ENCODE data around the gene ITM2C. TPM values are rescaled to one million over a fixed set of nuclear protein-coding genes. Genes with fewer than 3 reads are reported as not detected.

ITM2C gene
- total RNA-seq, 2 donors from 2014 or later = 42.7 to 43.1 TPM

DNA sequence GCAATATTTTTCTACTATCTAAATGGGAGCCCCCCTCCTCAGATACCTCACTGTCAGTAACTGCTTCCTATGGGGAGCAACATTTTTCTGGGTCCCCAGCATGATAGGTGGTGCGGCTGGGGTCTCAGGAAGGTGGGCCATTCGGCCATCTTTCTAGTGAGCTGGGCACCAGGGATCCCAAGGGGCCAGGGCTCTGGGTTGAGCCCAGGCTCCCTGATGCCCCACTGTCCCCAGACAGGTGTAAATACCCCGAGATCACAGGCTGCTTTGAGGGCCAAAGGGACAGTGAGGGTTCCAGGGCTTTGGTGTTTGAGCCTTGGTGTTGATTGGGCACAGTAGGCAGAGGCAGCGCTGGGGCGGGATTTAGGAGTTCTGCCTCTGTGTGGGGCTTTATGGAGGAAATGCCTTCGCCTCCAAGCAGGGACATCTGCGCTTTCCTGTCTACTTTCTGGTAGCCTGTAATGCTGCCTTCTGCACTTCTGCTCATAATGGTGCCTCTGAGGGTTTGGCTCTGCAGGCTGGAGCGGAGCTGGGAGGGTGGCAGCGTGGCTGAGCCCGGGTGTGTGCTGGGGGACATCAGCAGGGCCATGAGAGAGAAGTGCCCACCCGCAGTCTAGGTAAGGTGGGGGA, 5.3 kb downstream of the ITM2C start:
- DNase-seq = no peak

DNA sequence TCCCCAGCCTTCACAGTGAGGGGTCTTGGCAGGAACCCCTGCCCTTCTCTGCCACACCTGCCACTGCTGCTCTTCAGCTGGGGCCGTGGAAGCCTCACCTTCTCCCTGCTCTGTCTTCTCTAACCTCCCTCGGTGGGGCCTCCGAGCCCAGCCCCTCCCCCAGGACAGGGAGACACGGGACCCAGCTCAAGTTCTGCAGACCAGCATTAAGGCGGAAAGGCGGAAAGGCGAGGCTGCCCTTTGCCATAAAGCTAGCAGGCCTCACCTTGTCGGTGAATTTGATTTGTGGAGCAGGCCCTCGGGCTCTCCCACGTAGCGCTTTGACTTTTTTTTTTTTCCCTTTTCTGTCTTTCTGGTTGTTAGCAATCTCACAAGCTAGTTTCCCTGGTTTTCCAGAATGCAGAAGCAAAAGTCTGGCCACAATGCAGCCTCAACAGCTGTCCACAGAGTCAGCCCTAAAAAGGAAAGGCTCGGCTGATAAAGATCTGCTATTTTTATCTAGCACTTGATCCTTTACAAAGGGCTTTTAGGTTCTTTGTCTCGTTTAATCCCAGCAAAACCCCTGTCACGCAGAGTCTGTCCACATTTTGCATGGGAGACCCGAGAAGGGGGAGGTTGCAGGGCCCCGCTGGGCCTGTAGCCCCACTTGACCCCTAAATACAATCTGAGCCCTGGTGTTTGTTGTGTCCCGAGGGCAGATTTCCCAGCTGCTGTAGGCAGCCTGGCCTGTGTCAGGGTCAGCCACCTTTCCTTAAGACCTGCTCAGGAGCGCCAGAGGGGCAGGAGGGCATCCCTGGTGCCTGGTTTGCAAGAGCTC, 6.0 kb downstream of the ITM2C start:
- DNase-seq = no peak
- no peak for ATAC-seq
- intact Hi-C loops (cut with DNase I) = no loop called here

More for the DNA sequence above, 5.3 kb downstream of the ITM2C start:
- ATAC-seq = no peak
- intact Hi-C loops (cut with DNase I) = no loop called here

DNA sequence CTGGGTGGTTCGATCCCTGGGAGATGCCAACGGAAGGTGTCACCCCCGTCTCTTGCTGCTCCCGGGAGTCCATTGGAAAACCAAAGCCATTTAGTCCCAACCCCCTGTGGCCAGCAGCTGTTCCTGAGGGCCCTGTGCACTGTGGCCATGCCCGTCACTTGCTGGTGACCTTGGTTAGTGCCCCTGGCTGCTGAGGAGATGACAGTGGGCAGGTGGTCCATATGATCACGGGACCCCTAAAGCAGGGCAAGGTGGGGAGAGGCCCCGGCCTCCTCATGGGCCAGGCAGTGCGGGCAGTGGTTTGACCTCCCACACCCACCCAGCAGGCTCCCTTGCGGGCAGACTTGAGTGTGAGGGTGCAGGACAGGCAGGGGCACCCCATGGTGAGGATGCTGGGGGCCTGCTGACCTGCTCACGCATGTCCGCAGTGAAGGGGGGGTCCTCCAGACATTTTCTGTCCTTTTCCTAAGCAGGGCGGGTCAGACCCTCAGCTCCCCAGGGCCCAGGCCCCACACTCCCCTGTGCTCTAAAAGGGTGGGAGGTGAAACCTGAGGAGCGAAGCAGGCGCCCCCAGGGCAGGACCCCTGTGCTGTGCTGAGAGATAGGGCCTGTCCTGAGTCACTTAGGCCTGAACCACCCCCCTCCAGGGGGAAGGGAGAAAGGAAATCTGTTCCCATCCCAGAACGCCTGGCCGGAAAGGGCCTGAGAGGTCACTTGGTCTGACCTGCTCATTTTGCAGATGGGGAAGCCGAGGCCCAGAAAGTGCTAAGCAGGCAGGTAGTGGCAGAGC, 6.8 kb downstream of the ITM2C start:
- ATAC-seq (no peak), DNase-seq (no peak)
- intact Hi-C loops (cut with DNase I) = no loop called here

DNA sequence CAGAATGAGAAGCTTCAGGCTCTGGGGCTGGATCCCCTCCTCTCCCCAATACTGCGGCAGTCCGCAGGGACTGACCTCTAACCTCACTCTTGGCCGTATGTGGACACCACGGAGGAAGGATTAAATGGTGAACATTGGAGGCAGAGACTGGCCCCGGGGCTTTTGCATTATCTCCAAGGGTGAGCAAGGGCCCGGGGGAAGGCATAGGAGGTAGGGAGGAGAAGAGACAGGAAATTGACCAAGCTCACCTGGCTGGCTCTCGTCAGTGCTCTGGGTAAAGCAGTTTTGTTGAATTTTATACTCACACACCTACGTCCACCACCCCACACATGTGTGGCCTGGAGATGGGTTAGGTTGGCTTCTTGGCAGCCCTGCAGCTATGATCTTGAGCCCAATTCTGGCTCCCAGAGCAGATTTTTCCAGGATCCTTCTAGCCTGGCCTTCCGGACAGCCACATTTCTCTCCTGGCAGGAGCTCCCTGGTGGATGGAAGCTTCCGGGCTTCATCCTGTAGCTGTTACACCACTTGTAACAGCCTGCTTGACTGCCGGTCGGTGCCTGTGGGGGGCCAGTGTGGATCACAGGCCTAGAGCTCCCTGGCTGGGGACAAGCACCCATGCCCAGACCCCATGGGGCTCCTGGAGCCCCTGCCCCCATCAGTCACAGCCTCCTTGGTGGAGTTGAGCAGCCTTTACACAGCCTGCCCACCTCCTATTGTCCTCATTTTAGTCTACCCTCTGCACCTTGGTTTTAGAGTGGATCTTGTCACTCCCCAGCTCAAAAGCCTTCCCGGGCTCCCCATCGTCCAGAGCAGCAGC, 7.6 kb downstream of the ITM2C start:
- intact Hi-C loops (cut with DNase I) = no loop called here

DNA sequence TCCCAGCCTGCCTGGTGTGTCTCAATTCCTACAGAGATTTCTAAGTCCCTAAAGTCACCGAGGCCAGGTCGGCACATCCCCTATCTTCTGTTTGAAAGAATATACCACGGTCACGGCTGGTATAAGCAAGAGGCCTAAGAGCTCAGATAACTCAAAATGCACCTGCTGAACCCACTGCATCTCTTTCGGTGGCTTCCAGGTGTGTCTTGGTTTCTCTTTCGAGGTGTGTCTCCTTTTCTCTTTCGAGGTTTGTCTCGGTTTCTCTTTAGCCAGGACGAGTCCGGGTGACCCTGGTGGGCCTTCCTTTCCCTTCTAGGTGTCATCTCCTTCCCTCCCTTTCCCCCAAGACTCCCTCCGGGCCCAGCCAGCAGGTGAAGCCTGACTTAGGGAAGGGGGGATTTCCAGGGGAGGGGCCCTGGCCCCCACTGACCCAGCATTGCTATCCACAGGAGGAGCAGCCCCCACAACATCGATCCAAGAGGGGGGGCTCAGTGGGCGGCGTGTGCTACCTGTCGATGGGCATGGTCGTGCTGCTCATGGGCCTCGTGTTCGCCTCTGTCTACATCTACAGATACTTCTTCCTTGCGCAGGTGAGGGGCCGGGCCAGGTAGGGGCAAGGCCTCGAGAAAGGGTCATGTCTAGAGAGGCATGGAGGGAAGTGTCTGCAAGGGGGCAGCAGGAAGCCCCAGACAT, 8.4 kb downstream of the ITM2C start:
- intact Hi-C loops (cut with DNase I) = no loop called here
- no peak for DNase-seq
- no peak for ATAC-seq

More for the DNA sequence above, 7.6 kb downstream of the ITM2C start:
- no peak for ATAC-seq
- no peak for DNase-seq

DNA sequence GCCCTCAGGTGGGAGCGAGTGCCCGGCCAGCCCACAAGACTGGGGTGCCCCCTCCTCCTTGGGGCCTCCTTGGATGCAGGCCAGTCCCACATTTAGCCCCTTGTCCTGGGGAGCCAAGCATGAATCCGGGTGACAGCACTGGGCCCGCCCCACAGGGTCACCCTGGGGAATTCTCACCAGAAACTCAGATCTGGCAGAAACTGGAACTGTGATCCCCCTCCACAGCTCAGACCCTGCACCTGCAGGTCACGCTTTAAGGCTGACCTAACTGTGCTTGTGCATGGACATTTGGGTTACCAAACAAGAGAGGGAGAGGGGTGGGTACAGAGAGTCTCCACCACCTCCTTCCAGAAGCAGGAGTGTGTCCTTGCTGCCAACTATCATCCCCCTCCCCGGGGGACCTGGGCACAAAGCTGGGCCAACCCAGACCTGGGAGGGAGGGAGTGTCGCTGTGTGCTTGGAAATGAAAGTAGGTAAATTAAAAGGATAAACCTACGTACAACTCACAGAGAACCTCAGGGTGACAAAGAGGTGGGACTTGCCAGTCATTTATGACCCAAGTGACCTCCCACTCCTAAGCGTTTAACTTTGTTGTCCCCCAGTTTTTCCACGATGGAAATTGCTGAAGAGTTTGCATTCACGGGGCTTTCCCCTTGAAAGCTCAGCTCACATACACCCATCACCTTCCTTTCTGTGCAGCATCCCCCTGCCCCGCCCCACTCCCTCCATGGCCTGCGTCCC, 9.1 kb downstream of the ITM2C start:
- no peak for ATAC-seq
- intact Hi-C loops (cut with DNase I) = no loop called here
- no peak for DNase-seq

DNA sequence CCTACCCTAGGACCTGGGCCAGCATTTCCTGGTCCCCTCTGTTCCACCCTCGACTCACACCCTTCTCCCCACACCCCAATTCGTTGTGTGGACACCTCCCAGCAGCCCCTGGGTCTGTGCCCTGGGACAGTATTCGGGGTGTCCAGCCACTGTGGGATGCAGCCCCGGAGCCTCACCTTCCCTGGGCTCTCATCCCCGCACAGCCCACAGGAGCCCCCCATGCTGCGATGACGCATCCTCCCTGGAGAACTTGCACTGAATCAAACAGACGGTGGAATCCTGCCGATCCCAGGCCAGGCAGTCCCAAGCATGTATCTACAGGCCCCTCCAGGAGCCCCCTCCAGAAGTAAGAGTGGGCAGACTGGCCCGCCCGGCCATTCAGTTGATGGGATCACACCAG, 9.7 kb downstream of the ITM2C start:
- intact Hi-C loops (cut with DNase I) = no loop called here
- DNase-seq = no peak
- ATAC-seq = no peak

DNA sequence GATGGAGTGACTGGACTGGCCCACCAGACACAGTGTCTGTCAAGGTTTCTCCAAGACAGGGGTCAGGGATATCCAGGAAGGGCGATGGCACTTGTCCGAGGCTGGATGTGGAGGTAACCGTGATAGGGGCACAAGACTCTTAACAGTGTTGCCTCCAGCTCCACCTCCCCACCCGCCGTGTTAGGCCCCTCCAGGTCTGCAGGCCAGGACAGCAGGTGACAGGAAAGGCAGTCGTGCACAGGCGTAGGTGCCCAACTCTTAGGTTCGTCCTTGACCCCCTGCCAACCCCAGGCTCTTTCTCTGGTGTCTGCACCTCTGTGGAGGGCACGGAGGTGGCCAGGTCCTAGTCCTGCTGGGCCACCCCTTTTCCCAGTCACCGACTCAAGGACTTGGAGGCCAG, 10.1 kb downstream of the ITM2C start:
- ATAC-seq (no peak), DNase-seq (no peak)
- intact Hi-C loops (cut with DNase I) = no loop called here

DNA sequence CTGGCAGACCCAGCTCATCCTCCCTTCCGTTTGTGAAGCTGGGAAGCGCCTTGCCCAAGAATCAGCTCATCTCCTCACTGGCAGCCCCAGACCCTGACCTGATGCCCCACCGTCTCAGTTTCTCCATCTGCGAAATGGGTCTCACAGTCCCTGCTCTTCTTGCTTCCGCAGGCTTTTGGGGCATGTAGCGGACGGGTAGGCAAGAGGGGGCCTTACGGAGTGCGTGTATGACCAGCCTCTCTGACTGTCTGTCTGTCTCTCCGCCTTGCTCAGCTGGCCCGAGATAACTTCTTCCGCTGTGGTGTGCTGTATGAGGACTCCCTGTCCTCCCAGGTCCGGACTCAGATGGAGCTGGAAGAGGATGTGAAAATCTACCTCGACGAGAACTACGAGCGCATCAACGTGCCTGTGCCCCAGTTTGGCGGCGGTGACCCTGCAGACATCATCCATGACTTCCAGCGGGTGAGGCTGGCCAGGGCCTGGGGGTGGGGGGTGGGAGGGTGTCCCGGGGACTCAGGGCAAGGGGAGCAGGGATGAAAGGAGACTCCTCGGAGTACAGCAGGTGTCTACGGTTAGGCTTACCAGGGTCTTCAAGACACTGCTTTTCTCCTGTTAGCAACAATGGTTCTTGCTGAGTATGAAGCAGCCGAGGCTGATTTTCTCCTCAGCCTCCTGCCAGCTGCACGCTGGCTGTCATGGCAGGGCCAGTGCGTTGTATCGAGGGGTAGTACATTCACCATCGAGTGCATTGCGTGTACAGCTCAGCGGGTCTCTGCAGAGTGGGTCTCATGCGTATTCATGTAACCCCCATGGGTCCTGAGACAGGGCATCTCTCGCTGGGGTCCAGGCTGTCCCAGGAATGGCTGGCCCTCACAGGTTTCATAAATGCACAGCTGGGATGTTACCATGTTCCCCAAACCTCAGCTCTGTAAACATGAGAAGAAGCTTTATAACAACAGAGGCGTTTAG, 10.9 kb downstream of the ITM2C start:
- ATAC-seq (no peak), DNase-seq (no peak)
- intact Hi-C loops (cut with DNase I) = no loop called here

DNA sequence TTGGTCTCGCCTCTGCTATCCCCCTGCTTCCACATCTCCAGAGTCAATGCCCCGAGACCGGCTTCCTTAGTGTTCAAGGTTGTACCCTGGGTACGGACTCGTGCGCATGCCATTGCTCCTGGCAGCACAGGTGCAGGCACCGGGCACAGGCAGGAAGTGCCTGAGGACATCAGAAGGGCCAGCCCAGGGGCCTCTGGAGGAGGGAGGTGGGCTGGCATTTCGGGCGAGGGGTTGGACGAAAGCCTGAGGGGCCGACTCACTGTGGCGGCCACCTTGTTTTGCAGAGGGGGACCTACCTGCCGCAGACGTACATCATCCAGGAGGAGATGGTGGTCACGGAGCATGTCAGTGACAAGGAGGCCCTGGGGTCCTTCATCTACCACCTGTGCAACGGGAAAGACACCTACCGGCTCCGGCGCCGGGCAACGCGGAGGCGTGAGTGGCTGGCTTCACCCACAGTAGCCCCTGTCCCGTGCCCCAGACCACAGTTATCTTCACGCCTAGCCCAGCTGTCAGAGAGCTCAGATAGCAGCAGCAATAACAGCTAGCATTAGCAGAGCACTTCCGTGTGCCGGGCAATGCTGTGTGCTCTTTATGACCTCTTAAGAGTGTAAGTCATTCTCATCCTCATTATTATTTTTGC, 12.5 kb downstream of the ITM2C start:
- ATAC-seq = peak; percentile 24 to 57
- intact Hi-C loops (cut with DNase I) = no loop called here
- no peak for DNase-seq

DNA sequence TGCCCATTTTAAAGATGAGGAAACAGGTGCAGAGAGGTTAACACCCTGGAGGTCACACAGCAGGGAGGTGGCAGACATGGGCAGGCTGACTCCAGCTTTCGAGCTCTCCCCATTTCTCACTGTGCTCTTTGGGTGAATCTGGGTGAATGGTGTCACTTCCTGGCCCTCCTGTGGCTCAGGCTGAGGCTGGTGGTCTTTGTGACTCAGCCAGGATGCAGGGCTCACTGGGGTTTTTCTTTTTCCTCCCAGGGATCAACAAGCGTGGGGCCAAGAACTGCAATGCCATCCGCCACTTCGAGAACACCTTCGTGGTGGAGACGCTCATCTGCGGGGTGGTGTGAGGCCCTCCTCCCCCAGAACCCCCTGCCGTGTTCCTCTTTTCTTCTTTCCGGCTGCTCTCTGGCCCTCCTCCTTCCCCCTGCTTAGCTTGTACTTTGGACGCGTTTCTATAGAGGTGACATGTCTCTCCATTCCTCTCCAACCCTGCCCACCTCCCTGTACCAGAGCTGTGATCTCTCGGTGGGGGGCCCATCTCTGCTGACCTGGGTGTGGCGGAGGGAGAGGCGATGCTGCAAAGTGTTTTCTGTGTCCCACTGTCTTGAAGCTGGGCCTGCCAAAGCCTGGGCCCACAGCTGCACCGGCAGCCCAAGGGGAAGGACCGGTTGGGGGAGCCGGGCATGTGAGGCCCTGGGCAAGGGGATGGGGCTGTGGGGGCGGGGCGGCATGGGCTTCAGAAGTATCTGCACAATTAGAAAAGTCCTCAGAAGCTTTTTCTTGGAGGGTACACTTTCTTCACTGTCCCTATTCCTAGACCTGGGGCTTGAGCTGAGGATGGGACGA, 13.2 kb downstream of the ITM2C start:
- peak; percentile 23 to 32 for ATAC-seq
- intact Hi-C loops (cut with DNase I) = no loop called here
- DNase-seq = no peak

DNA sequence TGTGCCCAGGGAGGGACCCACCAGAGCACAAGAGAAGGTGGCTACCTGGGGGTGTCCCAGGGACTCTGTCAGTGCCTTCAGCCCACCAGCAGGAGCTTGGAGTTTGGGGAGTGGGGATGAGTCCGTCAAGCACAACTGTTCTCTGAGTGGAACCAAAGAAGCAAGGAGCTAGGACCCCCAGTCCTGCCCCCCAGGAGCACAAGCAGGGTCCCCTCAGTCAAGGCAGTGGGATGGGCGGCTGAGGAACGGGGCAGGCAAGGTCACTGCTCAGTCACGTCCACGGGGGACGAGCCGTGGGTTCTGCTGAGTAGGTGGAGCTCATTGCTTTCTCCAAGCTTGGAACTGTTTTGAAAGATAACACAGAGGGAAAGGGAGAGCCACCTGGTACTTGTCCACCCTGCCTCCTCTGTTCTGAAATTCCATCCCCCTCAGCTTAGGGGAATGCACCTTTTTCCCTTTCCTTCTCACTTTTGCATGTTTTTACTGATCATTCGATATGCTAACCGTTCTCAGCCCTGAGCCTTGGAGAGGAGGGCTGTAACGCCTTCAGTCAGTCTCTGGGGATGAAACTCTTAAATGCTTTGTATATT, 14.0 kb downstream of the ITM2C start:
- ATAC-seq (no peak), DNase-seq (no peak)

DNA sequence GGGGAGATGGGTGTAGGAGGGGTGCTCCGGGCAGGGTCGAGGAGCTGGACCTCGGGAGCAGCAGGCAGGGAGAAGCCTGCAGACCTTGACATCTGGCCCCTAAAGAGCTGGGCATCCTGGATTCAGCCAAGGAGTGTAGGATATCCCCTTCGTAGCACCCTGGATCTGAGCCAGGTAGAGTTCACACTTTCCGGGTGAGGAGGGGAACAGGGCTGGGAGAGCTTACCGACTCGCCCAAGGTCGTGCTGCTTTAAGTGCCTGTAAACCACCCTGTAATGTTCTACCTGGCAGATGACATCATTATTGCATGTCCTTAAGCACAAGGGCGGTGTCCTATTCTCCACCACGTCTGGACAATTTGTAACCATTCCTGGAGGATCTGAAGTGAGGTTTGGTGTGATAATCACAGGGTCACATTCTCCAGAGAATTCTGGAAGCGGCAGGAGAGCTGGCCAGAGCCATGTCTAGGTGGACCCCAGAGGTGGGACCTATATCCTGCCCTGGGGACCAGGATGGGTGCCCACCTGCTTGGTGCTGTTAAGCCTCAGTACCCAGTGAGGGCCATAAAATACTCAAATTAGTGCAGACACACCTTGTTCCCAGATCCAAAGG, 14.6 kb downstream of the ITM2C start:
- DNase-seq (no peak), ATAC-seq (no peak)
- intact Hi-C loops (cut with DNase I) = no loop called here

More for the DNA sequence above, 14.0 kb downstream of the ITM2C start:
- intact Hi-C loops (cut with DNase I) = no loop called here

DNA sequence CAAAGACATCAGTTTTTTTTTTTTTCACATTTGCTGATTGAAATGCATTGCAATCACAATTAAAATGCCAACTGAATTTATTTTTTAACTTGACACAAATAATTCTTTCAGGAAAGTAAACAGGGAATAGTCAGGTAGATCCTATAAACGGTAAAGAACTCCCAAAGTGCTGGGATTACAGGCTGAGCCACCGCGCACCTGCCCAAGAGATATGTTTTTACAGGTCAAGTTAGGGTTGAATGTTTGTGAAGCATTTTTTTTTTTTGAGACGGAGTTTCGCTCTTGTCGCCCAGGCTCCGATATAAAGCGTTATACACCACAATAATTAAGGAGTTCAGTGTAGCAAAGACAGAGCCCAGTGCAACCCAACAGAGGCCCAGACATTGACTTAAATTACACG, 15.1 kb downstream of the ITM2C start:
- intact Hi-C loops (cut with DNase I) = no loop called here
- DNase-seq = no peak

DNA sequence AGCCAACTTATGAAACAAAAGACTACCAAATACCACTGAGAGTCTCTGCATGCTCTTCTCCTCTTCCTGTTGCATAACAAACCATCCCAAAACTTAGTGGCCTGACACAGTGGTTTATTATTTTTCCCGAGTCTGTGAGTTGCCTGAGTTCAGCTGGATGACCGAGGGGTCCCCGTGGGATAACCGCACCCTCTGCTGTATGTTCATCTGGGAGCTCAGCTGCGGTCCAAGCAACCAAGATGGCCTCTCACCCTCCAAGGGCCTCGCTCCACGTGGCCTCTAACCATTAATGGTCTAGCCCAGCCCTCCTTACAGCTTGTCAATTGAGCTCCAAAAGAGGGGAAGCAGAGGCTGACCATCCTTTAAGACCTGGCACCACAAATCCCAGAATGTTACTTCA, 17.1 kb downstream of the ITM2C start:
- intact Hi-C loops (cut with DNase I) = no loop called here
- DNase-seq (no peak), ATAC-seq (no peak)

More for the DNA sequence above, 15.1 kb downstream of the ITM2C start:
- no peak for ATAC-seq
